ENCODE data around the gene PPDPF.
A peak's percentile ranks its signal among the peaks of the same experiment; 100 is the strongest.

PPDPF gene

GRCh38 chr20:63553251-63553932, 32.8 kb downstream of the PPDPF start:
- DNase-seq, result peak; percentile 93

DNA sequence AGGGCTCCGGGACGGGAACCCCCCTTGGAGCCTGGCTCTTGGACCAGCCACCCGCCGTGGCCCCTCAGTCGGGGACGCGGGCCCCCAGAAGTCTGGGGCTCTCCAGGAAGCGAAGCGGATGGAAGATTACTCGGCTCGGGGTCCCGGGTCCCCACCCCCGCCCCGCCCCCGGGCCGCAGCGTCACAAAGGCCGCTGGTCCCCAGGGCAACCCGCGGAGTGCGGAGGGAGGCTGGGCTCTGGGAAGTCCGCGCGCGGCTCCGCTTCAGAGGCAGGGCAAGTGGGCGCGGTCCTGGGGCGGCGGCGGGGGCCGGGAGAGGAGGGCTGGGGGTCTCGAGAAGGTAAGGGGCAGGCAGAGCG, 33.3 kb downstream of the PPDPF start, which contains the start of gene FNDC11:
FNDC11 (plus strand) TSS at position 227 of the 358 bp plus-strand sequence. CDS start 1,505 bp downstream, outside the sequence.
- DNase-seq, result peak; percentile 64

DNA sequence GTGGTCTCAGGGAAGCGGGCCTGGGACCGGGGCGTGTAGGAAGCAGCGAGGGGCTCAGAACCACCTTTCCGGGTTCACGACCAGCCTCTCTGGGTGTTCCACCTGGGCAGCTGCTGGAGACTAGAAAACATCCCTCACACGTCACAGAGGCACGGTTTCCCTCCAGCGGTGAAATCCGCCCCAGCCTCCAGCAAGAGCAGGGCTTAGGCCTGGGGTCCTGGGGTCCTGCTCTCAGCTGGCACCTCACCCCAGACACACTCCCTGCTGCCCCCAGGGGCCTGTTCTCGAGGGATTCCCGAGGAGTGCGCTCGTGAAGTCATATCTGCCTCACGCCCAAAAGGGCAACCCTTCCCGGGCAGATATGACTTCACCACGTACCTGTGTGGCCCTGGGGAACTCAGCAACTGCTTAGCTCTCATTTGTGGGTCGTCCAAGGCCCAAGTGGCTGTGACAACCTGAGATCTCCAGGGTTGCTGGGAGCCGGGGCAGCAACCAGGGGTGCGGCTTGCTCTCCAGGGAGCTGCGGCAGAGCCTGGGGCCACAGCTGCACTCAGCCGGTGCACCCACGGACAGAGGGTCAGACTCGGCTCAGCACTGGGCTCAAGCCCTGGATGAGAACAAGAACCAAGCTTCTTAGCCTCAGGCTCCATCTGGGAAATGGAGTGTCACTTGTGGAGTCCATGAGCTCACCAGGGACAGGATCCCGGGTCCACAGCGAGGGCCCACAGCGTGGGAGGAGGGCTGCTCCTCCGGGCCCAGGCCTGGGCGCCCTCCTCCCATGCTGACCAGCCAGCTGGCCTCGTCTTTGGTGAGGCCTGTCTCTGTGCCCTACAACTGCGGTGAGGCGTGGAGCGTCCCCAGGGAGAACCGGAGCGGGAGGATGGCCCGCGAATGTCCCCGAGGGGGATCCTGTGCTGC, 34.1 kb downstream of the PPDPF start:
- DNase-seq, result no peak

DNA sequence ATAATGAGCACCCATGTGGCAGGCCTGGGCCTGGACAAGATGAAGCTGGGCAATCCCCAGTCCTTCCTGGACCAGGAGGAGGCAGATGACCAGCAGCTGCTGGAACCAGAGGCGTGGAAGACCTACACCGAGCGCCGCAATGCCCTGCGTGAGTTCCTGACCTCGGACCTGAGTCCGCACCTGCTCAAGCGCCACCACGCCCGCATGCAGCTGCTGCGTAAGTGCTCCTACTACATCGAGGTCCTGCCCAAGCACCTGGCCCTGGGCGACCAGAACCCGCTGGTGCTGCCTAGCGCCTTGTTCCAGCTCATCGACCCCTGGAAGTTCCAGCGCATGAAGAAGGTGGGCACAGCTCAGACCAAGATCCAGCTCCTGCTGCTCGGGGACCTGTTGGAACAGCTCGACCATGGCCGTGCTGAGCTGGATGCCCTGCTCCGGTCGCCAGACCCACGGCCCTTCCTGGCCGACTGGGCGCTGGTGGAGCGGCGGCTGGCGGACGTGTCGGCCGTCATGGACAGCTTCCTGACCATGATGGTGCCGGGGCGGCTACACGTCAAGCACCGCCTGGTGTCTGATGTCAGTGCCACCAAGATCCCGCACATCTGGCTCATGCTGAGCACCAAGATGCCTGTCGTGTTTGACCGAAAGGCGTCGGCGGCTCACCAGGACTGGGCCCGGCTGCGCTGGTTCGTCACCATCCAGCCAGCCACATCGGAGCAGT, 35.3 kb downstream of the PPDPF start:
- no peak for DNase-seq

- DNase-seq, result no peak
These were observed 36.4 kb downstream of the PPDPF start for GRCh38 chr20:63556873-63557478.

DNA sequence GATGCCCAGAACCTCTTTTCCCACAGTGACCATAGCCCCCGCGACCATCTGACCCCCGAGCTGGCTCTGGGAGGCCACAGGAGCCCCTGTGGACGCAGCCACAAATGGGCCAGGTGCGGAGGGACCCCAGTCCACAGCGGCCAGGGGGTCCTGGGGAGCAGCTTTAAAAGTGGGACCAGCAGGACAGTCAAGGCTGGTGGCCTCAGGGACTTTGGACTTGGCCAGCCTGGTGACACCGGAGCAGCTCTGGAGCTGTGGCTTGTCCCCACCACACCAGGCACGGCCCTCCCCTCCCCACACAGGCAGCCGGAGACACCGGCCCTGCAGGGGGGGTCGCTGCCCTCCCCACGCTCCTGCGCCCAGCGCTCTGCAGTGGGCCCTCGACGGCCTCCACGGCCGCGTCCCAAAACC, 36.9 kb downstream of the PPDPF start:
- DNase-seq, result no peak

DNA sequence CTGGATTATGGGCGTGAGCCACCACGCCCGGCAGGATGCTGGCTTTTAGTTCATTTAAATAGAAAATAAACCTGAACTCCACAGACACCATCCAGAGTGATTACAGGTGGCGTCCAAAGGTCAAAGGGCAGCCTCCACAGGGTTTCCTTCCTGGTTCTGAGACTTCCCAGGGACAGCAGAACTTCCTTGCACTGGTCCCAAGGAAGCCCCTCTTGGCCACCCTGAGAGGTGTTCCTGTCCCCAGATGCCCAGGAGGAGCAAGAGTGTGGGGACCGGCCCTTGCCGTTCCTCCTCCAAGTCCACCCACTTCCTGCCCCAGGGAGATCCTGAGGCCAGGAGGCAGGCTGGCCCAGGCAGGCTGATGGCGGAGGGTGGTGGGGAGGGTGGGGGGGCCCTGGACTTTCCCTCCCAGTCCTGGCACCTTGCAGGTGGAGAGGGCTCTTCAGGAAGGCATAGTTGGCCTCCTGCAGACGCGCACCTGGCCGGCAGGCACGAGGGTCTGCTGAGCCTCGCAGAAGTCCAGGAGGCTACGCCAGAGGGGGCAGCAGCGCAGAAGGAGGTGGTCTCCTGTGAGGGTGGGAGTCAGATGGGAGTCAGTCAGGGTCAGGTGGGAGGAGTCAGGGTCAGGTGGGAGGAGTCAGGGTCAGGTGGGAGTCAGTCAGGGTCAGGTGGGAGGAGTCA, 38.4 kb downstream of the PPDPF start:
- no peak for DNase-seq

DNA sequence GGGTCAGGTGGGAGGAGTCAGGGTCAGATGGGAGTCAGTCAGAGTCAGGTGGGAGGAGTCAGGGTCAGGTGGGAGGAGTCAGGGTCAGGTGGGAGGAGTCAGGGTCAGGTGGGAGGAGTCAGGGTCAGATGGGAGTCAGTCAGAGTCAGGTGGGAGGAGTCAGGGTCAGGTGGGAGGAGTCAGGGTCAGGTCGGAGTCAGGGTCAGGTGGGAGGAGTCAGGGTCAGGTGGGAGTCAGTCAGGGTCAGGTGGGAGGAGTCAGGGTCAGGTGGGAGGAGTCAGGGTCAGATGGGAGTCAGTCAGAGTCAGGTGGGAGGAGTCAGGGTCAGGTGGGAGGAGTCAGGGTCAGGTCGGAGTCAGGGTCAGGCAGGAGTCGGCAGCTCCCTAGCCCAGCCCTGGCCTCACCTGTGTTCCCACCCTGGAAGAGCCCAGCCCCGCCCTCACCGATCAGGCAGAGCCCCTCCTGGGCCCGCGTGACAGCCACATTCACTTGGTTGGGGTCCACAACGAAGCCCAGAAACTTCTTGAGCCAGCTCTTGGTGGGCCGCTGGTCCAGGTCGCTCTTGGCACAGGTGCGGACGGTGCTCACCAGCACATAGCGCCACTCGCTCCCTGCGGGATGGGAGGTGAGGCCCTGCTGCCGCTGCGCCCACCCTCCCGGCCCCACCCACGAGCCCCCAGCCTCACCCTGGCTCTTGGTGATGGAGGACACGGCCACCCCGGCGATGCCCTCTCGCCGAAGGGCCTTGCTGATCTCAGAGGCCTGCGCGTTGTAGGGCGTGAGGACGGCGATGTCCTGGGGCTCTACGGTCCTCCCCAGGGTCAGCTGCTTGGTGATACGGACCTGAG, 39.1 kb downstream of the PPDPF start:
- DNase-seq, result peak; percentile 78

DNA sequence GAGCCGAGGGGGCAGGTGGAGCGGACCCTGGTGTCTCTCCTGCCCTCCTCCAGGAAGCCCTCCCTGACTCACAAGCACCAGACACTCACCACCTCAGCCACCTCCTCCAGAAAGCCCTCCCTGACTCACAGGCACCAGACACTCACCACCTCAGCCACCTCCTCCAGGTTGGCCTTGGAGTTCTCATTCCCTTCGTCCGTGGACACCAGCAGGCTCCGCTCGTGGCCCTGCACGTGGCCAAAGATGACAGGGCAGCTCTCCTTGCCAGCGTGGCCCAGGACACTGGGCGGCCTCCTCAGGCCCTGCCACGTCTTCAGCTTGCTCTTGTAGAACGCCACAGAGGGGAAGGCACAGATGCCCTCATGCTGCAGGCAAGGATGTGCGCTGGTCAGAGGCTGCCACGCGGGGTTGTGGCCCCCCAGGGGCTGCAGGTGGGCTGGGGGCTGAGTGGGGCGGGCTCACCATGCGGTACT, 39.8 kb downstream of the PPDPF start:
- DNase-seq, result no peak

GRCh38 chr20:63560856-63561609, 40.5 kb downstream of the PPDPF start:
- DNase-seq, result no peak

GRCh38 chr20:63561624-63562396, 41.2 kb downstream of the PPDPF start:
- DNase-seq, result no peak

- DNase-seq, result no peak
These were observed 42.1 kb downstream of the PPDPF start for GRCh38 chr20:63562461-63563224.

- no peak for DNase-seq
These were observed 42.8 kb downstream of the PPDPF start for GRCh38 chr20:63563225-63563935.

- no peak for DNase-seq
These were observed 43.7 kb downstream of the PPDPF start for GRCh38 chr20:63564036-63564810.

DNA sequence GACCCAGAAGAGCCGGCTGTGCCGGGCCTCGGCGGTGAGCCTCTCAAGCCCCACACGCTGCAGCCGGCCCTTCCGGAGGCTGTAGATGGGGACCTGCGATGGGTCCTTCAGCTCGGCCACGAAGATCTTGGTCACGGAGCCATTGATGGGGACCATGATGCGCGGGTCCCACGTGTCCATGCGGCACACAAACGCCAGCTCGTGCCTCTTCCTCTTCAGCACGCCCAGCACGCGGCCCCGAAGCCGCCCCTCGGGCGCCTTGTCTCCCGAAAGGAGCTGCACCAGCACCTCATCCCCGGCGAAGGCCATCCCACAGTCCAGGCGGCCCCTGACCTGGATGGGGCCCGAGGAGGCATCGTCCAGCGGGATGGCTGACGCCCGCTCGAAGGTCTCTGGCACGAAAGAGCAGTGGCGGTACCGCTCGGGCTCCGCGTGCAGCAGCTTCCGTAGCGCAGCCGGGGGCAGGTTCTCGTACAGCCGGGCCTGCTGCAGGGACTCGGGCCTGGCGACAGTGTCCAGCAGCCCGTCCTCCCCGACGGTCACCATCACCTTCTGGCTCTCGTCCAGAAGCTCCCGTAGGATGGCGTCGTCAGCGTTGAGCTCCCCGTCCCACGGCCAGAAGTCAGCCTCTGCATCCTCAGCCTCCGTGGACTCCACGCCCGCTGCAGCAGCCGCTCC, 44.6 kb downstream of the PPDPF start:
- DNase-seq, result no peak

DNA sequence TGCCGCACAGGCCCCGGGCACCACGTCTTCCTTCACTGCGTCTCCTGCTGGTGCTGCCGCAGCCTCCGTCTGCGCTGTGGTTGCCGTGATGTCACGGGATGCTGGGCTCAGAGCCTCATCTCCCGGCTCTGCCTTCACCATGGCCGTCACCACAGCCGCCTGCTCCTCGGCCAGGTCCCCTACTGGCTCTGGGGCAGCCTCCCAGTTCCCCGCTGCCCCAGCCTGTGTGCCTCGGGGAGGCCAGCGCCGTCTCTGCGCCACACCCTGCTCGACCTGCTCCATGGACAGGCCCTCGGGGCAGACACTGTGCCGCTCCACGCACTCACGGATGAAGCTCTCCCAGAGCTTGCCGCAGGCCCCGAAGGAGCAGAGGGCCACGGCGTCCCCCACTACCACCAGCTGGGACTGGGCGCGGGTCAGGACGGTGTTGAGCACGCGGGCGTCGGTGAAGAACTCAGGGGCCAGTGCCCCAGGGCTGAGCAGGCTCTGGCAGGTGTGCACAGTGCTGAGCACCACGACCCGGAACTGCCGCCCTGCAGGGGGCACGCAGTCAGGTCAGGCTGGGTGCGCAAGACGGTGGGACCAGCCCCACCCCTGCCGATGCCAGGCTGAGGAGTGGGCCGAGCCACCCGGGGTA, 45.3 kb downstream of the PPDPF start:
- DNase-seq, result no peak
